Brain microvascular endothelial cell (primary cell): Measurements from ENCODE around the gene TFR2.

Source experiments
- DNase-seq: peaks from one replicate; pipeline ENCODE4 v3.0.0-alpha.2; 2020
- H3K27ac ChIP-seq: fragments of 250-450 bp; sonication (Bioruptor Pico); 2 replicates; pipeline ENCODE4 v1.5.1; 2020; ENCODE audit warnings: mild to moderate bottlenecking, moderate library complexity
- H3K27me3 ChIP-seq: fragments of 250-450 bp; sonication (Bioruptor Pico); replicated peaks from 2 replicates; pipeline ENCODE4 v1.5.1; 2020; ENCODE audit warnings: mild to moderate bottlenecking
- H3K36me3 ChIP-seq: fragments of 250-450 bp; sonication (Bioruptor Pico); replicated peaks from 2 replicates; pipeline ENCODE4 v1.5.1; 2020; ENCODE audit warnings: mild to moderate bottlenecking
- H3K4me3 ChIP-seq: 2 replicates; pipeline ENCODE4 v1.5.1; 2011; ENCODE audit warnings: low read depth, mild to moderate bottlenecking, control low read depth, low read length, moderate library complexity
- CTCF ChIP-seq: IDR thresholded peaks from 2 replicates; pipeline ENCODE4 v1.5.1; 2011; ENCODE audit warnings: low read depth, mild to moderate bottlenecking, moderate library complexity, low read length, control low read depth, inconsistent platforms; ENCODE audit errors: missing control alignments
- in situ Hi-C: cut with HindIII; loops from 2 replicates; pipeline ENCODE4 v1.10.0; 2017; ENCODE audit warnings: low sequenced_read_pairs, low pct_ligation_motif_present

Gene TFR2

GRCh38 chr7:100683659-100684533 is 42.5 kb upstream of the TFR2 start:
- no peak for DNase-seq
- H3K4me3 ChIP-seq: no peak overlapping the region
- no peak overlapping the region for H3K27ac ChIP-seq
- no peak for TF ChIP-seq CTCF
- H3K27me3 ChIP-seq: no peaks in the 10 kb centered on the region
- H3K36me3 ChIP-seq: peaks cover 73% of the 10 kb centered on the region
- in situ Hi-C loops: no loop called here

GRCh38 chr7:100682991-100683658 is 41.8 kb upstream of the TFR2 start:
- no peak for TF ChIP-seq CTCF
- Histone ChIP-seq H3K36me3 (peaks cover 76% of the 10 kb centered on the region), H3K27me3 (no peaks in the 10 kb centered on the region), H3K4me3 (no peak overlapping the region), H3K27ac (no peak overlapping the region)
- DNase-seq: no peak
- in situ Hi-C loops: no loop called here

GRCh38 chr7:100682228-100682741 is 40.9 kb upstream of the TFR2 start:
- no peaks in the 10 kb centered on the region for H3K27me3 ChIP-seq
- H3K4me3 ChIP-seq: no peak overlapping the region
- in situ Hi-C loops: no loop called here
- DNase-seq: no peak
- TF ChIP-seq CTCF: no peak
- no peak overlapping the region for H3K27ac ChIP-seq
- peaks cover 80% of the 10 kb centered on the region for H3K36me3 ChIP-seq

GRCh38 chr7:100681491-100682227 is 40.3 kb upstream of the TFR2 start:
- no peak for TF ChIP-seq CTCF
- in situ Hi-C loops: no loop called here
- DNase-seq: no peak
- Histone ChIP-seq H3K27me3 (no peaks in the 10 kb centered on the region), H3K36me3 (peaks cover 80% of the 10 kb centered on the region), H3K27ac (no peak overlapping the region), H3K4me3 (no peak overlapping the region)

GRCh38 chr7:100680576-100681271 is 39.4 kb upstream of the TFR2 start:
- Histone ChIP-seq H3K4me3 (no peak overlapping the region), H3K27me3 (no peaks in the 10 kb centered on the region), H3K27ac (no peak overlapping the region), H3K36me3 (peaks cover 76% of the 10 kb centered on the region)
- no peak for TF ChIP-seq CTCF
- in situ Hi-C loops: no loop called here
- DNase-seq: no peak
